ENCODE data around the gene TM6SF1.
A peak's percentile ranks its signal among the peaks of the same experiment; 100 is the strongest.

The TM6SF1 gene

GRCh38 chr15:83099290-83099689, 8.2 kb upstream of the TM6SF1 start:
- Mint-ChIP-seq H3K4me1 (ENCODE audit: low read depth) (peaks cover 45% of the 10 kb centered on the region), H3K4me3 (no peak overlapping the region), H3K36me3 (ENCODE audit: low read depth) (no peaks in the 10 kb centered on the region), H3K27ac (peak overlapping the region; percentile 73), H3K27me3 (peaks cover 14% of the 10 kb centered on the region), H3K9me3 (no peaks in the 10 kb centered on the region)
- intact Hi-C loops (cut with micrococcal nuclease), result no loop called here

- Mint-ChIP-seq H3K27ac (peak overlapping the region; percentile 73), H3K4me3 (no peak overlapping the region), H3K36me3 (ENCODE audit: low read depth) (no peaks in the 10 kb centered on the region), H3K27me3 (peaks cover 15% of the 10 kb centered on the region), H3K9me3 (no peaks in the 10 kb centered on the region), H3K4me1 (ENCODE audit: low read depth) (peaks cover 47% of the 10 kb centered on the region)
- intact Hi-C loops (cut with micrococcal nuclease), result loop anchor here (1.0 kb wide), 1 partner anchor 8 kb away; no protein-coding TSS in a partner anchor
These were observed 7.3 kb upstream of the TM6SF1 start for GRCh38 chr15:83100097-83100646.

- Mint-ChIP-seq H3K36me3 (ENCODE audit: low read depth) (no peaks in the 10 kb centered on the region), H3K27me3 (peaks cover 15% of the 10 kb centered on the region), H3K9me3 (no peaks in the 10 kb centered on the region), H3K27ac (peak overlapping the region; percentile 73), H3K4me1 (ENCODE audit: low read depth) (peaks cover 61% of the 10 kb centered on the region), H3K4me3 (no peak overlapping the region)
- intact Hi-C loops (cut with micrococcal nuclease), result no loop called here
These were observed 5.1 kb upstream of the TM6SF1 start for GRCh38 chr15:83102346-83102745.

GRCh38 chr15:83104141-83104540, 3.3 kb upstream of the TM6SF1 start:
- Mint-ChIP-seq H3K36me3 (ENCODE audit: low read depth) (no peaks in the 10 kb centered on the region), H3K9me3 (no peaks in the 10 kb centered on the region), H3K4me3 (no peak overlapping the region), H3K27me3 (peaks cover 15% of the 10 kb centered on the region), H3K27ac (peak overlapping the region; percentile 11), H3K4me1 (ENCODE audit: low read depth) (peaks cover 66% of the 10 kb centered on the region)
- intact Hi-C loops (cut with micrococcal nuclease), result no loop called here

GRCh38 chr15:83105440-83105839, 2.0 kb upstream of the TM6SF1 start:
- H3K27ac Mint-ChIP-seq, result no peak overlapping the region
- intact Hi-C loops (cut with micrococcal nuclease), result loop anchor here (5.0 kb wide), 1 partner anchor 93 kb away; the partner anchor contains the start of gene C15orf40
- H3K4me1 Mint-ChIP-seq (ENCODE audit: low read depth), result peaks cover 66% of the 10 kb centered on the region
- peaks cover 15% of the 10 kb centered on the region for H3K27me3 Mint-ChIP-seq
- no peaks in the 10 kb centered on the region for H3K9me3 Mint-ChIP-seq
- H3K4me3 Mint-ChIP-seq, result no peak overlapping the region
- peaks cover 4% of the 10 kb centered on the region for H3K36me3 Mint-ChIP-seq (ENCODE audit: low read depth)

- Mint-ChIP-seq H3K36me3 (ENCODE audit: low read depth) (peaks cover 17% of the 10 kb centered on the region), H3K4me3 (peak overlapping the region; percentile 91), H3K27ac (peak overlapping the region; percentile 96), H3K4me1 (ENCODE audit: low read depth) (peaks cover 64% of the 10 kb centered on the region), H3K9me3 (peaks cover 9% of the 10 kb centered on the region), H3K27me3 (peaks cover 11% of the 10 kb centered on the region)
- intact Hi-C loops (cut with micrococcal nuclease), result loop anchor here (1.0 to 5.0 kb wide), 3 partner anchors 8 to 96 kb away; partner anchors contain the start of gene C15orf40
These were observed 366 bp downstream of the TM6SF1 start for GRCh38 chr15:83107841-83108181.

GRCh38 chr15:83108266-83109219, 1.1 kb downstream of the TM6SF1 start:
- Mint-ChIP-seq H3K27me3 (peaks cover 11% of the 10 kb centered on the region), H3K27ac (peak overlapping the region; percentile 96), H3K9me3 (peaks cover 9% of the 10 kb centered on the region)

GRCh38 chr15:83109532-83109931, 2.1 kb downstream of the TM6SF1 start:
- Mint-ChIP-seq H3K4me1 (ENCODE audit: low read depth) (peaks cover 66% of the 10 kb centered on the region), H3K27me3 (peaks cover 6% of the 10 kb centered on the region), H3K9me3 (peaks cover 9% of the 10 kb centered on the region), H3K36me3 (ENCODE audit: low read depth) (peaks cover 17% of the 10 kb centered on the region), H3K4me3 (peak overlapping the region; percentile 91), H3K27ac (peak overlapping the region; percentile 96)
- intact Hi-C loops (cut with micrococcal nuclease), result loop anchor here (5.0 kb wide), 1 partner anchor 97 kb away; the partner anchor contains the start of gene C15orf40

More at GRCh38 chr15:83108266-83109219, 1.1 kb downstream of the TM6SF1 start:
- intact Hi-C loops (cut with micrococcal nuclease), result loop anchor here (1.0 to 5.0 kb wide), 3 partner anchors 8 to 96 kb away; partner anchors contain the start of gene C15orf40
- Mint-ChIP-seq H3K36me3 (ENCODE audit: low read depth) (peaks cover 17% of the 10 kb centered on the region), H3K4me1 (ENCODE audit: low read depth) (peaks cover 69% of the 10 kb centered on the region), H3K4me3 (peak overlapping the region; percentile 91)

GRCh38 chr15:83110381-83110780, 2.9 kb downstream of the TM6SF1 start:
- intact Hi-C loops (cut with micrococcal nuclease), result no loop called here
- Mint-ChIP-seq H3K36me3 (ENCODE audit: low read depth) (peaks cover 17% of the 10 kb centered on the region), H3K4me3 (no peak overlapping the region), H3K4me1 (ENCODE audit: low read depth) (peaks cover 63% of the 10 kb centered on the region), H3K27ac (peak overlapping the region; percentile 25), H3K9me3 (peaks cover 9% of the 10 kb centered on the region), H3K27me3 (peaks cover 5% of the 10 kb centered on the region)

GRCh38 chr15:83111149-83111548, 3.7 kb downstream of the TM6SF1 start:
- H3K4me1 Mint-ChIP-seq (ENCODE audit: low read depth), result peaks cover 60% of the 10 kb centered on the region
- no peak overlapping the region for H3K4me3 Mint-ChIP-seq
- peaks cover 17% of the 10 kb centered on the region for H3K36me3 Mint-ChIP-seq (ENCODE audit: low read depth)
- intact Hi-C loops (cut with micrococcal nuclease), result no loop called here
- peaks cover 9% of the 10 kb centered on the region for H3K9me3 Mint-ChIP-seq
- H3K27ac Mint-ChIP-seq, result no peak overlapping the region
- H3K27me3 Mint-ChIP-seq, result peaks cover 3% of the 10 kb centered on the region

- peaks cover 52% of the 10 kb centered on the region for H3K4me1 Mint-ChIP-seq (ENCODE audit: low read depth)
- H3K4me3 Mint-ChIP-seq, result no peak overlapping the region
- H3K27ac Mint-ChIP-seq, result no peak overlapping the region
- H3K27me3 Mint-ChIP-seq, result no peaks in the 10 kb centered on the region
- intact Hi-C loops (cut with micrococcal nuclease), result no loop called here
- peaks cover 17% of the 10 kb centered on the region for H3K36me3 Mint-ChIP-seq (ENCODE audit: low read depth)
- peaks cover 9% of the 10 kb centered on the region for H3K9me3 Mint-ChIP-seq
These were observed 4.9 kb downstream of the TM6SF1 start for GRCh38 chr15:83112233-83112955.

- intact Hi-C loops (cut with micrococcal nuclease), result no loop called here
- no peak overlapping the region for H3K27ac Mint-ChIP-seq
- H3K9me3 Mint-ChIP-seq, result peaks cover 9% of the 10 kb centered on the region
- H3K4me3 Mint-ChIP-seq, result no peak overlapping the region
- H3K36me3 Mint-ChIP-seq (ENCODE audit: low read depth), result peaks cover 17% of the 10 kb centered on the region
- H3K27me3 Mint-ChIP-seq, result no peaks in the 10 kb centered on the region
- peaks cover 52% of the 10 kb centered on the region for H3K4me1 Mint-ChIP-seq (ENCODE audit: low read depth)
These were observed 5.5 kb downstream of the TM6SF1 start for GRCh38 chr15:83112956-83113299.

- Mint-ChIP-seq H3K36me3 (ENCODE audit: low read depth) (peaks cover 17% of the 10 kb centered on the region), H3K4me1 (ENCODE audit: low read depth) (peaks cover 42% of the 10 kb centered on the region), H3K27ac (no peak overlapping the region), H3K27me3 (no peaks in the 10 kb centered on the region), H3K9me3 (peaks cover 9% of the 10 kb centered on the region), H3K4me3 (no peak overlapping the region)
- intact Hi-C loops (cut with micrococcal nuclease), result no loop called here
These were observed 6.6 kb downstream of the TM6SF1 start for GRCh38 chr15:83113881-83114674.
